Measurements from ENCODE around the gene ELOVL2.

GRCh38 chr6:11043378-11043960 is 636 bp downstream of the ELOVL2 start:
- no peak for TF ChIP-seq CTCF (conservative IDR thresholded peaks at IDR 0.05 in 1 of 2, IDR thresholded peaks at IDR 0.05 in 1 of 2; ENCODE audit: extremely low read depth in 1 of 2, insufficient read depth in 1 of 2, low read depth in 1 of 2, low read length in 2 of 2)
- TF ChIP-seq EZH2 (IDR thresholded peaks at IDR 0.05; ENCODE audit: borderline replicate concordance, low read length): peak; percentile 87

Data from mammary epithelial cell (primary cell).